Measurements from ENCODE around the gene POLR3B. TPM values are rescaled to one million over a fixed set of nuclear protein-coding genes. Genes with fewer than 3 reads are reported as not detected.

POLR3B gene
- total RNA-seq, 1 donor from 2014 or later = 7.5 TPM

GRCh38 chr12:106517314-106517713, 159.8 kb downstream of the POLR3B start:
- Mint-ChIP-seq H3K27ac (ENCODE audit: unreplicated experiment) (no peak overlapping the region), H3K36me3 (ENCODE audit: low read depth, unreplicated experiment) (no peaks in the 10 kb centered on the region), H3K4me1 (ENCODE audit: unreplicated experiment) (no peaks in the 10 kb centered on the region), H3K27me3 (ENCODE audit: unreplicated experiment) (peaks cover 3% of the 10 kb centered on the region), H3K9me3 (ENCODE audit: unreplicated experiment) (no peaks in the 10 kb centered on the region), H3K4me3 (ENCODE audit: unreplicated experiment) (no peak overlapping the region)
- TF ChIP-seq CTCF (IDR thresholded peaks at IDR 0.05; ENCODE audit: unreplicated experiment) = no peak
- no peak for DNase-seq (ENCODE audit: low spot score)

- H3K27ac Mint-ChIP-seq (ENCODE audit: unreplicated experiment) = no peak overlapping the region
Measured at GRCh38 chr12:106519607-106520021, 162.1 kb downstream of the POLR3B start.

GRCh38 chr12:106521901-106522300, 164.4 kb downstream of the POLR3B start:
- no peak overlapping the region for H3K27ac Mint-ChIP-seq (ENCODE audit: unreplicated experiment)
- H3K27me3 Mint-ChIP-seq (ENCODE audit: unreplicated experiment) = peaks cover 4% of the 10 kb centered on the region
- no peak for DNase-seq (ENCODE audit: low spot score)
- no peak overlapping the region for H3K4me3 Mint-ChIP-seq (ENCODE audit: unreplicated experiment)
- no peaks in the 10 kb centered on the region for H3K4me1 Mint-ChIP-seq (ENCODE audit: unreplicated experiment)
- no peaks in the 10 kb centered on the region for H3K9me3 Mint-ChIP-seq (ENCODE audit: unreplicated experiment)
- no peaks in the 10 kb centered on the region for H3K36me3 Mint-ChIP-seq (ENCODE audit: low read depth, unreplicated experiment)
- no peak for TF ChIP-seq CTCF (IDR thresholded peaks at IDR 0.05; ENCODE audit: unreplicated experiment)

More at GRCh38 chr12:106519607-106520021, 162.1 kb downstream of the POLR3B start:
- no peaks in the 10 kb centered on the region for H3K4me1 Mint-ChIP-seq (ENCODE audit: unreplicated experiment)
- H3K27me3 Mint-ChIP-seq (ENCODE audit: unreplicated experiment) = peaks cover 3% of the 10 kb centered on the region
- H3K4me3 Mint-ChIP-seq (ENCODE audit: unreplicated experiment) = no peak overlapping the region
- no peaks in the 10 kb centered on the region for H3K36me3 Mint-ChIP-seq (ENCODE audit: low read depth, unreplicated experiment)
- no peaks in the 10 kb centered on the region for H3K9me3 Mint-ChIP-seq (ENCODE audit: unreplicated experiment)
- no peak for DNase-seq (ENCODE audit: low spot score)
- TF ChIP-seq CTCF (IDR thresholded peaks at IDR 0.05; ENCODE audit: unreplicated experiment) = no peak

GRCh38 chr12:106522708-106523107, 165.2 kb downstream of the POLR3B start:
- DNase-seq (ENCODE audit: low spot score) = no peak
- Mint-ChIP-seq H3K27ac (ENCODE audit: unreplicated experiment) (no peak overlapping the region), H3K9me3 (ENCODE audit: unreplicated experiment) (no peaks in the 10 kb centered on the region), H3K36me3 (ENCODE audit: low read depth, unreplicated experiment) (no peaks in the 10 kb centered on the region), H3K4me1 (ENCODE audit: unreplicated experiment) (no peaks in the 10 kb centered on the region), H3K27me3 (ENCODE audit: unreplicated experiment) (peaks cover 4% of the 10 kb centered on the region), H3K4me3 (ENCODE audit: unreplicated experiment) (no peak overlapping the region)
- TF ChIP-seq CTCF (IDR thresholded peaks at IDR 0.05; ENCODE audit: unreplicated experiment) = no peak

- no peak for DNase-seq (ENCODE audit: low spot score)
- Mint-ChIP-seq H3K4me3 (ENCODE audit: unreplicated experiment) (no peak overlapping the region), H3K27ac (ENCODE audit: unreplicated experiment) (no peak overlapping the region), H3K9me3 (ENCODE audit: unreplicated experiment) (no peaks in the 10 kb centered on the region), H3K27me3 (ENCODE audit: unreplicated experiment) (peaks cover 1% of the 10 kb centered on the region), H3K4me1 (ENCODE audit: unreplicated experiment) (no peaks in the 10 kb centered on the region), H3K36me3 (ENCODE audit: low read depth, unreplicated experiment) (no peaks in the 10 kb centered on the region)
- no peak for TF ChIP-seq CTCF (IDR thresholded peaks at IDR 0.05; ENCODE audit: unreplicated experiment)
Measured at GRCh38 chr12:106527356-106527755, 169.8 kb downstream of the POLR3B start.

All from endothelial cell (in vitro differentiated cells).